ENCODE data around the gene CSTPP1. TPM values are rescaled to one million over a fixed set of nuclear protein-coding genes. Genes with fewer than 3 reads are reported as not detected.

The CSTPP1 gene
- total RNA-seq, result 9.6 TPM
- long read RNA-seq, transcript C11orf49-201 (9 exons, 1,645 nt), result major isoform, 11 of 25 reads
- long read RNA-seq, partial matches to known transcripts, result 5 of 25 reads
- long read RNA-seq, other reads (novel, unspliced or antisense), result 3 of 25 reads

GRCh38 chr11:46936138-46937110 is at the start of gene CSTPP1:
Gene CSTPP1, plus strand, starts transcription at chr11:46936761. Its CDS starts 45 bp downstream, at chr11:46936806.
- peak; percentile 98 for ATAC-seq
- DNase-seq, result peak; percentile 94
- intact Hi-C loops (cut with micrococcal nuclease), result no loop called here

- DNase-seq (no peak), ATAC-seq (no peak)
- intact Hi-C loops (cut with micrococcal nuclease), result loop anchor here (2.0 kb wide), 1 partner anchor 264 kb away; no protein-coding TSS in a partner anchor
Observed at GRCh38 chr11:46888636-46889035, 47.9 kb upstream of the CSTPP1 start.

DNA sequence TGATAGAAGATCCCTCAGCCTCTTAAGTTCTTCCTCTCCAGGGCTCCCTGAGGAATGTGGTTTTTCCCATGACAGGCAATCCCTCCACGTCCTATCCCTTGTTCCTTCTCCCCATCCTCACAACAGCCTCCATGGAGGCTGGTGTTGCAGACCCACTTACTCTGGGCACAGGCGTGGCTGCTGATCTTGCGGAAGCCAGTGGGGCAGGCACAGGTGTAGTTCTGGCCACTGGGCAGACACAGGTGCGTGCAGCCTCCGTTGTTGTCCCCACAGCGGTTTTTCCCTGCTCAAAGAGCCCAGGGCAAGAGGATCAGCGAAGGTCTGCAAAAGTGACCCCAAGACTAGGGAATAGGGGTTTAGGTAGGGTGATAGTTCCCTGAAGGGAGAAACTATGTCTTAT is 47.3 kb upstream of the CSTPP1 start:
- no peak for DNase-seq
- no peak for ATAC-seq
- intact Hi-C loops (cut with micrococcal nuclease), result loop anchor here (2.0 kb wide), 1 partner anchor 264 kb away; no protein-coding TSS in a partner anchor

GRCh38 chr11:46889689-46890475 is 46.7 kb upstream of the CSTPP1 start:
- DNase-seq (peak; percentile 32), ATAC-seq (peak; percentile 83)
- intact Hi-C loops (cut with micrococcal nuclease), result loop anchor here (2.0 kb wide), 1 partner anchor 263 kb away; no protein-coding TSS in a partner anchor

GRCh38 chr11:46890665-46891064 is 45.9 kb upstream of the CSTPP1 start:
- intact Hi-C loops (cut with micrococcal nuclease), result no loop called here
- no peak for DNase-seq

DNA sequence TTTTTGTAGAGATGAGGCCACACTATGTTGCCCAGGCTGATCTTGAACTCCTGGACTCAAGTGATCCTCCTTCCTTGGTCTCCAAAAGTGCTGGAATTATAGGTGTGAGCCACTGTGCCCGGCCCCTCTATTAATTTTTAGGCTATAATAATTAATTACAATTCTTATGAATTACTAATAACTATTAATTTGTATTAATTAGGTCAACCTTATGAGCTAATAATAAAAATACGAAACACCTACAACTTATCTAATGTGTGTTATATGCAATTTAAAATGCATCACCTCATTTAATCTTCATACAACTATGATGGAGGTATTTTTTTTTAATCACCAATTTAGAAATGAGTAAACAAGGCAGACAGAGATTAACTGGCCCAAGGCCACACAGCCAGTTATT is 44.5 kb upstream of the CSTPP1 start:
- no peak for ATAC-seq
- intact Hi-C loops (cut with micrococcal nuclease), result no loop called here
- no peak for DNase-seq

More at GRCh38 chr11:46890665-46891064, 45.9 kb upstream of the CSTPP1 start:
- no peak for ATAC-seq

DNA sequence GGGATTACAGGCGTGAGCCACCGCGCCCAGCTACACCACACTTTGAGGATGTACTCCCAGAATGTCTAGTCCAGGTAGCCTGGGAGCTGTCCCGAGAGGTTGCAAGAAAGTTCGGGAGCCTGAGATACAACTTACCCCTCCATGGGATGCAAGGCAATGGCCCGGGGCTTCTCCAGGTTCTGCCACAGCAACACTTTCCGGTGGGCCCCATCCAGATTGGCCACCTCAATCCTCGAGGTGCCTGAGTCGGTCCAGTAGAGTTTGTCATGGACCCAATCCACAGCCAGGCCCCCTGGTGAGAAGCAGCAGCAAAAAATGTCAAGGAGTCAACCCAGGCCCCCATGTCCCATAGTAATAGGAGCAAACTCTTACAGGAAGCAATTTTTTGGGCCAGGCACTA is 43.7 kb upstream of the CSTPP1 start:
- no peak for ATAC-seq
- intact Hi-C loops (cut with micrococcal nuclease), result no loop called here

GRCh38 chr11:46894506-46894905 is 42.1 kb upstream of the CSTPP1 start:
- DNase-seq (no peak), ATAC-seq (no peak)
- intact Hi-C loops (cut with micrococcal nuclease), result no loop called here

More for the DNA sequence above, 43.7 kb upstream of the CSTPP1 start:
- DNase-seq, result no peak

DNA sequence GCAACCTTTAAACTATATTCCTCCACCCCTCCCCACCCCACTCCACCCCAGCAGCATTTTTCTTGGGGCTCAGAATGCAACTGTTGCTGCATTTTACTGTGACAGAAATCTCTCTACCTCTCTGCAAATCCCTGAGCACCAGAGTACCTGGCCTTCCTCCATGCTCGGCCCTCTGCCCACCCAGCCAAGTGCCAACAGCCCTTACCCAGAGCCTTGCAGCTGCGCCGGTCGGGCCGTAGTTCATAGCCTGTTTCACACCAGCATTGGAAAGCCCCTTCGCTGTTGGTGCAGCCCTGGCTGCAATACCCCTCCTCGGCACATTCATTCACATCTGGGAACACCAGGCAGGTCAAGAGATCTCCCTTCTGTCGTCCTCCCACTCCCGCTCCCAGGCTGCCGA is 41.6 kb upstream of the CSTPP1 start:
- intact Hi-C loops (cut with micrococcal nuclease), result no loop called here
- ATAC-seq (no peak), DNase-seq (no peak)

GRCh38 chr11:46895821-46896220 is 40.7 kb upstream of the CSTPP1 start:
- DNase-seq, result peak; percentile 89

DNA sequence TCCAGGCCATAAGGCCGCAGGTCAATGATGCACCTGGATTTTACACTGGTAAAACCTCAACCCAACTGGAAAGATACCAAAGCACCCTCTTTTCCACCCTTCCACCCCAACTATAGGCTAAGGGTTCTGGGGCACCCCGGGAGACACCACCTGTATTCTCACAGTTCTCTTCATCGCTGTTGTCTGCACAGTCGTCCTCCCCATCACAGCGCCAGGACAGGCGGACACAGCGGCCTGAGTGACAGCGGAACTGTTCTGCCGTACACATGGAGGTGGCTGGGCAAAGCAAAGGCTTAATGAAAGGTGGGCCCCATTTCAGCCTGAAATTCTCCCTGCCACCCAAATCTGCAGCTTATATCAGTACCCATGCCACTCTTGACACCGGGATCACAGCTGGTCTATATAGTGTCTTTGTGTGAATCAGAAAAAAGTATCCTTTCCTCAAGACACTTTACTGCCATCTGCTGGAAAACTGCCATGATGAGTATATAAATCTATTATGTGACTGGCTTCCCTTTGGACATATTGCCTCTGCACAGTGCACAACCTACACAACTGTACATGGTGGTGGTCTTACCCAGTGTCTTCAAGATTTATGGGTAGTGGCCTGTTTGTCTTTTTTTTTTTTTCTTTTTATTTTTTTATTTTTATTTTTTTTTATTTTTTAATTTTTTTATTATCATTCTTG is 39.7 kb upstream of the CSTPP1 start:
- intact Hi-C loops (cut with micrococcal nuclease), result no loop called here
- DNase-seq (no peak), ATAC-seq (peak; percentile 25)

More at GRCh38 chr11:46895821-46896220, 40.7 kb upstream of the CSTPP1 start:
- peak; percentile 96 for ATAC-seq
- intact Hi-C loops (cut with micrococcal nuclease), result no loop called here

DNA sequence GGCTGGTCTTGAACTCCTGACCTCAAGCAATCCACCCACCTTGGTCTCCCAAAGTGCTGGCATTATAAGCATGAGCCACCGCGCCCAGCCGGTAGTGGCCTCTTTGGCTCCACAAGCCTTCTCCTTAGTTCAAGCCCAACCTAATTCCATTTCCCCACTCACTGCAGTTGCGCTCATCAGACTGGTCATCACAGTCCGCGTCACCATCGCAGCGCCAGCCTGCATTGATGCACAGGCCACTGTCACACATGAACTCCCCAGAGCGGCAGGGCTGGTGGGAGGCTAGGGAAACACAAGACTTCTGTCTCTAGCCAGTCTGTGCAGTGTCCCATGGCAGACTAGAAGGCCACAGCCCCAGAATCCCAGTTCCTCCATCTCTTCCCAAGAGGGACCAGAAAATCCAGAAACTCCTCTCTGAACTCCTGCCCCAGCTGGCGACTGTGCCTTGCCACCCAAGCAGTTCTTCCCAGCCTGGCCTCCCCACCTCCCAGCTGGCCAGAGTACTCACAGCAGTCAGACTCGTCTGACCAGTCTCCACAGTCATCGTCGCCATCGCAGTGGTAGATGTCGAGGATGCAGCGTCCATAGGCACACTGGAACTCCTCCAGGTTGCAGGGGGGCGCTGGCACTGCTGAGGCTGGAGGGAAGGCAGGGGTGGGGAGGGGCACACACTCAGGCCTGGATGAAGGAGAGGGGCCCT is 38.0 kb upstream of the CSTPP1 start:
- DNase-seq, result no peak
- intact Hi-C loops (cut with micrococcal nuclease), result no loop called here
- no peak for ATAC-seq

DNA sequence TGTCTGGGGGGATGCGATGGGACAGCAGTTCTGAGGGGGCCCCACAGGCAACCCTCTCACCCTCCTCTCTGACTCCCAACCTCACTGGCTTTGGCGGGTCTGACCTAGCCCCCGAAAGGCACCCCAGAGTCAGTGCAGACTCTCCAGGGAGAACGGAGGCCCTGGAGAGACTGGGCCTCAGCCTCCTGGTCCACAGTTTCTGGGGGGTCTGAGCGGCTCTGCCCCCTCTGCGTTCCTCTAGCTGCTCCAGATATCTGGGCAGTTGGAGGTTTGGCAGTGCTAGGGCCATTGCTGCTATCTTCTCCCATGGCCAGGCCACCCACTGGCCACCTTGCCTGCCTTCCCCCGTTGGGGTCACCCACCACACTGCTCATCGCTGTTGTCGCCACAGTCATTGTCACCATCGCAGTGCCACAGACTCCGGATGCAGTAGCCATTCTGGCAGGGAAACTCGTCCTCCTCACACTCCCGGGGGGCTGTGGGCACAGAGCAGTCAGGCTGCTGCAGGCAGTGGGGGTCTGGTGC is 37.0 kb upstream of the CSTPP1 start:
- ATAC-seq (no peak), DNase-seq (no peak)
- intact Hi-C loops (cut with micrococcal nuclease), result no loop called here

DNA sequence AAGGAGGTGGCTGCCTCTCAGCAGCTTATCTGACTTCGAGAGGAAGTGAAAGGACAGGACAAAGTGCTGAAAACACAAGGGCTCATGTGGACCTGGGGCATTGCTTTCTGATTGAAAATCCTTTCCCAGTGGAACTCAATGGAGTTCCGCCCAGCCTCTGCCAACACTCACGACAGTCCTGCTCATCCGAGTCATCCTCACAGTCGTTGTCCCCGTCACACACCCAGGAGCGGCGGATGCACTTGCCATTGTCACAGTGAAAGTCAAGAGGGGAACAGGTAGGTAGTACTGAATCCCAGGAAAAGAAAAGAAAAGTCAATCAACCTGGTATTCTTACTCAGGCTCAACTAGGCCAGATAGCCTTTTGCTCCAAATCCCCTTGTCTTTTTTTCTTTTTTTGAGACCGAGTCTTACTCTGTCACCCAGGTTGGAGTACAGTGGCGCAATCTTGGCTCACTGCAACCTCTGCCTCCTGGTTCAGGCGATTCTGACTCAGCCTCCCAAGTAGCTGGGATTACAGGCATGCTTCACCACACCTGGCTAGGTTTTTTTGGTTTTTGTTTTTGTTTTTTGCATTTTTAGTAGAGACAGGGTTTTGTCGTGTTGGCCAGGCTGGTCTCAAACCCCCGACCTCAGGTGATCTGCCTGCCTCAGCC is 36.3 kb upstream of the CSTPP1 start:
- ATAC-seq, result no peak
- intact Hi-C loops (cut with micrococcal nuclease), result no loop called here
- no peak for DNase-seq

- no peak for DNase-seq
- intact Hi-C loops (cut with micrococcal nuclease), result no loop called here
- no peak for ATAC-seq
Observed at GRCh38 chr11:46901156-46901555, 35.4 kb upstream of the CSTPP1 start.

GRCh38 chr11:46902694-46903093 is 33.9 kb upstream of the CSTPP1 start:
- intact Hi-C loops (cut with micrococcal nuclease), result no loop called here
- DNase-seq, result no peak

DNA sequence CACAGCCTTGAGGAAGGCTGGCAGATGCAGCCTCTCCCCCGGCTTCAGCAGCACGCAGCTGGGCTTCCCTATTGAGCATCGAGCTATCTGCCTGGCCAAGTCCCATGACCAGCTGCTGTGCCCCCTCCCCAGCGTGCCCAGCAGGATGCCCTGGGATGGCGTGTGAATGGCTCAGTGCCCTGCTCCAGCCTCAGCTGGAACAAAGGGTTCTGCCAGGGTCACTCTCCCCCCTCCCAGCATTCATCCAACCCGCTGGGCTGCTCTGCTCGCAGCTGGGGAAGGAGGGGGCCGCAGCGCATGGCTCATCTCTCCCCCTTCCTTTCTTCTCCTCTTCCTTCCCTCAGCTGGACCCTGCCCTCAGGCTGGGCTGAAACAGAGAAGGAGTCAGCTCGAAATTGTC is 32.7 kb upstream of the CSTPP1 start:
- intact Hi-C loops (cut with micrococcal nuclease), result no loop called here
- peak; percentile 83 for DNase-seq
- peak; percentile 97 for ATAC-seq

More at GRCh38 chr11:46902694-46903093, 33.9 kb upstream of the CSTPP1 start:
- no peak for ATAC-seq

- ATAC-seq (no peak), DNase-seq (no peak)
- intact Hi-C loops (cut with micrococcal nuclease), result no loop called here
Observed at GRCh38 chr11:46905806-46906205, 30.8 kb upstream of the CSTPP1 start.
